ENCODE results near the gene GLOD5.

- TF ChIP-seq CTCF (IDR thresholded peaks at IDR 0.05) = no peak
- TF ChIP-seq TCF7L2 (IDR thresholded peaks at IDR 0.05; ENCODE audit: low read depth, low read length) = no peak
Observed at GRCh38 chrX:48818098-48818497, 56.6 kb downstream of the GLOD5 start.

All from Panc1 (cell line).